ENCODE results near the gene HM13. TPM values are rescaled to one million over a fixed set of nuclear protein-coding genes. Genes with fewer than 3 reads are reported as not detected.
A peak's percentile ranks its signal among the peaks of the same experiment; 100 is the strongest.

The HM13 gene
- polyA plus RNA-seq, 1 donor (not counting 4 experiments of a cell fraction or from before 2014, with no cell fraction given) = 127 TPM

- FAIRE-seq (peak; percentile 53), DNase-seq (ENCODE audit: low read depth, low spot score) (peak; percentile 93)
- Histone ChIP-seq H3K4me2 (ENCODE audit: control insufficient read depth, extremely low read depth, insufficient read depth, low read depth, low read length) (peak overlapping the region; percentile 63), H3K36me3 (ENCODE audit: control insufficient read depth in 2 of 2, extremely low read depth in 1 of 2, insufficient read depth in 2 of 2, low read length in 2 of 2) (peaks cover 11 to 36% of the 10 kb centered on the region in 2 experiments), H2AFZ (ENCODE audit: control insufficient read depth, low read length) (no peak overlapping the region), H3K4me1 (ENCODE audit: control insufficient read depth, extremely low read depth, insufficient read depth, low read length) (peaks cover 66% of the 10 kb centered on the region), H3K27me3 (ENCODE audit: control insufficient read depth, extremely low read depth, insufficient read depth, low read length) (no peaks in the 10 kb centered on the region), H3K79me2 (ENCODE audit: control insufficient read depth, insufficient read depth, low read length) (no peaks in the 10 kb centered on the region), H3K9me1 (ENCODE audit: control insufficient read depth, extremely low read depth, insufficient read depth, low read length) (no peaks in the 10 kb centered on the region), H3K4me3 (ENCODE audit: control insufficient read depth in 2 of 3, extremely low read depth in 1 of 3, insufficient read depth in 2 of 3, low read depth in 1 of 3, low read length in 3 of 3) (peak overlapping the region in 2 of 3 experiments; percentile 22 to 25), H3K9ac (ENCODE audit: control insufficient read depth, extremely low read depth, insufficient read depth, low read length) (peak overlapping the region; percentile 73), H3K9me3 (ENCODE audit: control insufficient read depth, low read depth, low read length) (no peaks in the 10 kb centered on the region), H3K27ac (ENCODE audit: control insufficient read depth, insufficient read depth, low read length) (peak overlapping the region; percentile 74), H4K20me1 (ENCODE audit: control insufficient read depth, extremely low read depth, insufficient read depth, low read length) (no peaks in the 10 kb centered on the region)
- TF ChIP-seq EZH2 (IDR thresholded peaks at IDR 0.05; ENCODE audit: low read length) (no peak), CTCF (optimal IDR thresholded peaks at IDR 0.05 in 1 of 3, IDR thresholded peaks at IDR 0.05 in 1 of 3, conservative IDR thresholded peaks at IDR 0.05 in 1 of 3; ENCODE audit: extremely low read depth in 1 of 3, insufficient read depth in 2 of 3, low read length in 3 of 3) (no peak)
- dilution Hi-C loops (cut with MboI; ENCODE audit: extremely low pct_ligation_motif_present, low sequenced_read_pairs) = no loop called here
Measured at GRCh38 chr20:31565699-31566318, 51.6 kb downstream of the HM13 start.

GRCh38 chr20:31566319-31566657 lies 52.0 kb downstream of the HM13 start:
- H4K20me1 ChIP-seq (ENCODE audit: control insufficient read depth, extremely low read depth, insufficient read depth, low read length) = no peaks in the 10 kb centered on the region
- peak overlapping the region; percentile 74 for H3K27ac ChIP-seq (ENCODE audit: control insufficient read depth, insufficient read depth, low read length)
- no peak overlapping the region for H2AFZ ChIP-seq (ENCODE audit: control insufficient read depth, low read length)
- no peak for FAIRE-seq
- peak overlapping the region in 2 of 3 experiments; percentile 22 to 25 for H3K4me3 ChIP-seq (ENCODE audit: control insufficient read depth in 2 of 3, extremely low read depth in 1 of 3, insufficient read depth in 2 of 3, low read depth in 1 of 3, low read length in 3 of 3)
- H3K4me1 ChIP-seq (ENCODE audit: control insufficient read depth, extremely low read depth, insufficient read depth, low read length) = peaks cover 61% of the 10 kb centered on the region
- no peaks in the 10 kb centered on the region for H3K9me1 ChIP-seq (ENCODE audit: control insufficient read depth, extremely low read depth, insufficient read depth, low read length)
- H3K79me2 ChIP-seq (ENCODE audit: control insufficient read depth, insufficient read depth, low read length) = no peaks in the 10 kb centered on the region
- no peak for TF ChIP-seq CTCF (optimal IDR thresholded peaks at IDR 0.05 in 1 of 3, IDR thresholded peaks at IDR 0.05 in 1 of 3, conservative IDR thresholded peaks at IDR 0.05 in 1 of 3; ENCODE audit: extremely low read depth in 1 of 3, insufficient read depth in 2 of 3, low read length in 3 of 3)
- TF ChIP-seq EZH2 (IDR thresholded peaks at IDR 0.05; ENCODE audit: low read length) = no peak
- H3K4me2 ChIP-seq (ENCODE audit: control insufficient read depth, extremely low read depth, insufficient read depth, low read depth, low read length) = peak overlapping the region; percentile 63
- peaks cover 11 to 35% of the 10 kb centered on the region in 2 experiments for H3K36me3 ChIP-seq (ENCODE audit: control insufficient read depth in 2 of 2, extremely low read depth in 1 of 2, insufficient read depth in 2 of 2, low read length in 2 of 2)
- no peaks in the 10 kb centered on the region for H3K9me3 ChIP-seq (ENCODE audit: control insufficient read depth, low read depth, low read length)
- DNase-seq (ENCODE audit: low read depth, low spot score) = no peak
- peak overlapping the region; percentile 73 for H3K9ac ChIP-seq (ENCODE audit: control insufficient read depth, extremely low read depth, insufficient read depth, low read length)
- no peaks in the 10 kb centered on the region for H3K27me3 ChIP-seq (ENCODE audit: control insufficient read depth, extremely low read depth, insufficient read depth, low read length)
- dilution Hi-C loops (cut with MboI; ENCODE audit: extremely low pct_ligation_motif_present, low sequenced_read_pairs) = no loop called here
